Activated naive CD8-positive, alpha-beta T cell treated with anti-CD3 and anti-CD28 coated beads for 36 hours (primary cell): ENCODE data around the gene DGKQ. TPM values are rescaled to one million over a fixed set of nuclear protein-coding genes. Genes with fewer than 3 reads are reported as not detected.

Source experiments
- DNase-seq: peaks from one replicate; pipeline ENCODE4 v3.0.0; 2021
- H3K27ac Mint-ChIP-seq: one replicate; pipeline ENCODE4 v1.8.0; 2022; ENCODE audit warnings: mild to moderate bottlenecking, moderate library complexity, mixed read lengths
- H3K27me3 Mint-ChIP-seq: one replicate; pipeline ENCODE4 v1.8.0; 2022; ENCODE audit warnings: mild to moderate bottlenecking, mixed read lengths
- H3K36me3 Mint-ChIP-seq: one replicate; pipeline ENCODE4 v1.8.0; 2021; ENCODE audit warnings: mild to moderate bottlenecking, mixed read lengths
- H3K4me1 Mint-ChIP-seq: one replicate; pipeline ENCODE4 v1.8.0; 2021; ENCODE audit warnings: mixed read lengths
- H3K4me3 Mint-ChIP-seq: one replicate; pipeline ENCODE4 v1.8.0; 2022; ENCODE audit warnings: mild to moderate bottlenecking, moderate library complexity, mixed read lengths
- H3K9me3 Mint-ChIP-seq: one replicate; pipeline ENCODE4 v1.8.0; 2022; ENCODE audit warnings: mixed read lengths
- total RNA-seq, 2 experiments: library from RNA; stranded (reverse); gene quantifications; one replicate each; pipeline ENCODE4 v1.2.3, GENCODE V29; 2021

Gene DGKQ
- total RNA-seq, 2 experiments from 2014 or later = 12.5 to 14.0 TPM

- Mint-ChIP-seq H3K4me3 (no peak overlapping the region), H3K4me1 (no peaks in the 10 kb centered on the region), H3K27me3 (peaks cover under 1% of the 10 kb centered on the region), H3K27ac (no peak overlapping the region), H3K36me3 (no peaks in the 10 kb centered on the region), H3K9me3 (no peaks in the 10 kb centered on the region)
- DNase-seq = no peak
These were observed 18.3 kb upstream of the DGKQ start for GRCh38 chr4:991451-992296.

DNA sequence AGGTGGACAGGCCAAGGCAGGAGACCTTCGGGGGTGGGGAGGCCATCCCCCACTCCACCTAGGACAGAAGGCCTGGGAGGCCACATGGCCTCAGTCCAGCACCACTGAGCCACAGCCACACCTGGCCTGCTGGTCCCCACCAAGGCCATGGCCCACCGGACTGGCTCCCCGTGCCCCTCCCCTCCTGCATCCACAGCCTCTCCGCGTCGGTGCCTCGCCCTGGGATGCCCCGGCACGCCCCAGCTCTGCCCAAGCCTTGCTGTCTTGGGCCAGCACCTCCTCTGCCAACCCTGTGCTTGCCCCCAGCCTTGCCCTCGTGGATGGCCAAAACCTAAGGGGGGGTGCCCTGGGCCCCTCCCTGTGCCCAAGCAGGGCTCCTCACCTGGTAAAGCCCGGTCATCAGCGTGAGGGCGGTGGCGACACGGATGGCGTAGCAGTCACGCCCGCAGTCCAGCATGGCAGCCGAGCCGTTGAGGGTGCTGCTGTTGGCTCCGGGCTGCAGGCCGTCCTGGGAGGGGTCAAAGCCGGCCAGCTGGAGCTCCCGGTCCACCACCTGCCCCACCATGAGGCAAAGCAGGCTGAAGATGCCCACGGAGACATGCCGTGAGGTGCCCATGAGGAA is 17.5 kb upstream of the DGKQ start:
- Mint-ChIP-seq H3K9me3 (no peaks in the 10 kb centered on the region), H3K4me1 (peaks cover 5% of the 10 kb centered on the region), H3K27ac (no peak overlapping the region), H3K36me3 (no peaks in the 10 kb centered on the region), H3K4me3 (no peak overlapping the region), H3K27me3 (no peaks in the 10 kb centered on the region)
- no peak for DNase-seq

DNA sequence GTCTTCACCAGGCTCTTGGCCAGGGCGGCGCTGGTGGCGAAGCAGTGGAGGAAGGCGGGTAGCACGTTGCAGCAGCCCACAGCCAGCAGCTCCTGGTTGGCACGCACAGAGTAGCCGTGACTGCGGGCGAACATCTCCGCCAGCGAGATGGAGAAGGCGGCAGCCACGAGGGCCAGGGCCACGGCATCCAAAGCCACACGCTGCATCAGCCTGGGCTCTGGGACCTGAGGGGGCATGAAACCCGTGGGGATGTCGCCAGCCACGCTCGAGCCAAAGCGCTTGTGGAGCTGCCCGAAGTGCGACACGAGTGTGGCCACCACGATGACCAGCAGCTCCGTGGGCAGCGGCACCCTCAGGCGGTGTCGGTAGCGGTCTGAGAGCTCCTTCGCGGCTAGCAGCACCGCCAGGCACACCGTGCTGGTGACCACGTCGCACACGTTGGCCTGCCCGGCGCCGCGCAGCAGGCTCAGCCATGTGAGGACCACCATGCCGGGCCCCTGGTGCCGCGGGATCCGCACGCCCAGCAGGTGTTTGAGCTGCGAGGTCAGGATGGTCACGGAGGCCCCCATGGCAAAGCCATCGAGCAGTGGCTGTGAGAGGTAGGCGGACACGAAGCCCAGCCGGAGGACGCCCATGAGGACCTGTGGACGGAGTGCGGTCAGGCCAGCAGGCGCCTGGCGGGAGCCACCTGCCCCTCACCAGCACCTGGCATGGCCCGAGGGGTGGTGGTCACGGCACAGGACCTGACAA is 16.5 kb upstream of the DGKQ start:
- H3K27ac Mint-ChIP-seq = no peak overlapping the region
- H3K9me3 Mint-ChIP-seq = no peaks in the 10 kb centered on the region
- no peaks in the 10 kb centered on the region for H3K27me3 Mint-ChIP-seq
- H3K4me1 Mint-ChIP-seq = peaks cover 11% of the 10 kb centered on the region
- no peak overlapping the region for H3K4me3 Mint-ChIP-seq
- no peak for DNase-seq
- H3K36me3 Mint-ChIP-seq = no peaks in the 10 kb centered on the region

- Mint-ChIP-seq H3K27me3 (no peaks in the 10 kb centered on the region), H3K4me1 (peaks cover 13% of the 10 kb centered on the region), H3K9me3 (no peaks in the 10 kb centered on the region), H3K4me3 (no peak overlapping the region), H3K27ac (no peak overlapping the region), H3K36me3 (no peaks in the 10 kb centered on the region)
- no peak for DNase-seq
These were observed 15.7 kb upstream of the DGKQ start for GRCh38 chr4:988726-989721.

DNA sequence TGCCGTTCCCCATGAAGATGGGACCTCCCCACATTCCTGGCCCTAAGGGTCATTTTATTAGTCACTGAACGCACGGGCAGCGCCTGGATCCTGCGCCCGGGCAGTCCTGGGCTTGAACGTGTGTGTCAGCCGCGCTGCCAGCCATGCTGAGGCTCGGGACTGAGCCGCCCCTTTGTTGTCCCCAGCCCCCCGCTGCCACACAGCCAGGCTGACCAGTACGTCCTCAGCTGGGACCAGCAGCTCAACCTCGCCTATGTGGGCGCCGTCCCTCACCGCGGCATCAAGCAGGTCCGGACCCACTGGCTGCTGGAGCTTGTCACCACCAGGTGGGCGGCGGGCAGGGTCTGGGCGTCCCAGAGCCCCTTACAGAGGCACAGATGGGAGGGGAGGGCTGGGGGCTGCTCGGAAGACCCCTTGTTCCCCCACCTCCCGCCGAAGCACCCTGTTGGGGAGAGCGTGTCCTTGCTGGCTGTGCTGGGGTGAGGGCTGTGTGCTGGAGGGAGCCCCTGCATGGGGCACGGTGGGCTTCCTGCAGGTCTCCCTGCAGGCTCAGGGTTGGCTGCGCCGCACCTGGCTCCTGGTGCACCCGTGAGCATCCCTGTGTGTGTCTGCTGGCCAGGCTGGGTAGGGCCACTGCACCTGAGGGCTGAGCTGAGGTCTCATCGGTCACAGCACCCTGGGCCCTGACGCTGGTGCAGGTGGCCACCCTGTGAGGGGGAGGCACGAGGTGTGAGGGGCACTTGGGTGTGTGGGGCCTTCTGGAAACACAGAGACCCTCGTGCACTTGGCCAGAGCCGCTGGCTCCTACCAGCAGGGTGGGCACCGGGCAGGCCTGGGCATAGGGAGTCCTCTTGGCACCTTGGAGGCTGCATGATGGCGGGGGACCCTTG is 14.5 kb upstream of the DGKQ start:
- Mint-ChIP-seq H3K4me1 (peaks cover 13% of the 10 kb centered on the region), H3K9me3 (no peaks in the 10 kb centered on the region), H3K36me3 (no peaks in the 10 kb centered on the region), H3K27me3 (no peaks in the 10 kb centered on the region), H3K27ac (no peak overlapping the region), H3K4me3 (peak overlapping the region; percentile 76)
- no peak for DNase-seq

GRCh38 chr4:986879-987623 is 13.7 kb upstream of the DGKQ start, which contains the start of gene IDUA:
Gene IDUA, plus strand, starts transcription at chr4:987044. Its CDS starts 41 bp downstream, at chr4:987085.
- peak within 1 kb of the TSS; percentile 90 for H3K4me3 Mint-ChIP-seq
- H3K27ac Mint-ChIP-seq = peak within 1 kb of the TSS; percentile 85
- H3K4me1 Mint-ChIP-seq = peaks cover 13% of the 10 kb centered on the region
- no peaks in the 10 kb centered on the region for H3K9me3 Mint-ChIP-seq
- no peaks in the 10 kb centered on the region for H3K27me3 Mint-ChIP-seq
- peak; percentile 90 for DNase-seq
- no peaks in the 10 kb centered on the region for H3K36me3 Mint-ChIP-seq

DNA sequence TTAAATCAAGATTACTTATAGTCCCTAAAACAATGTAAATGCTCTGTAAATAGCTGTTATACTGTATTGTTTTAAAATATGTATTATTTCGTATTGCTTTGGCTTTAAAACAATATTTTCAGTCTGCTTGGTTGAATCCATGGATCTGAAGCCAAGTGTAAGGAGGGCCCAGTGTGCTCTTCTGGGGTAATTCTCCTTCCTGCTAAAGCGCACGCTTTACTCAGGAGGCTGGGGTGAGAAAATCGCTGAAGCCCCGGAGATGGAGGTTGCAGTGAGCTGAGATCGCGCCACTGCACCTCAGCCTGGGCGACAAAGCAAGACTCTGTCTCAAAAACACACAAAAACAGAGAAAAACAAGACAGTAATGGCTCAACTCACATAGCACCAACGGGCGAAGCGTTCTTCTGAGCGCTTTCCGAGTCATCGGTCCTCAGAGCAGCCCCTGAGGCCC is 13.1 kb upstream of the DGKQ start:
- no peaks in the 10 kb centered on the region for H3K36me3 Mint-ChIP-seq
- H3K4me3 Mint-ChIP-seq = peak overlapping the region; percentile 90
- H3K27ac Mint-ChIP-seq = peak overlapping the region; percentile 85
- H3K4me1 Mint-ChIP-seq = peaks cover 13% of the 10 kb centered on the region
- H3K9me3 Mint-ChIP-seq = no peaks in the 10 kb centered on the region
- DNase-seq = no peak
- H3K27me3 Mint-ChIP-seq = no peaks in the 10 kb centered on the region

DNA sequence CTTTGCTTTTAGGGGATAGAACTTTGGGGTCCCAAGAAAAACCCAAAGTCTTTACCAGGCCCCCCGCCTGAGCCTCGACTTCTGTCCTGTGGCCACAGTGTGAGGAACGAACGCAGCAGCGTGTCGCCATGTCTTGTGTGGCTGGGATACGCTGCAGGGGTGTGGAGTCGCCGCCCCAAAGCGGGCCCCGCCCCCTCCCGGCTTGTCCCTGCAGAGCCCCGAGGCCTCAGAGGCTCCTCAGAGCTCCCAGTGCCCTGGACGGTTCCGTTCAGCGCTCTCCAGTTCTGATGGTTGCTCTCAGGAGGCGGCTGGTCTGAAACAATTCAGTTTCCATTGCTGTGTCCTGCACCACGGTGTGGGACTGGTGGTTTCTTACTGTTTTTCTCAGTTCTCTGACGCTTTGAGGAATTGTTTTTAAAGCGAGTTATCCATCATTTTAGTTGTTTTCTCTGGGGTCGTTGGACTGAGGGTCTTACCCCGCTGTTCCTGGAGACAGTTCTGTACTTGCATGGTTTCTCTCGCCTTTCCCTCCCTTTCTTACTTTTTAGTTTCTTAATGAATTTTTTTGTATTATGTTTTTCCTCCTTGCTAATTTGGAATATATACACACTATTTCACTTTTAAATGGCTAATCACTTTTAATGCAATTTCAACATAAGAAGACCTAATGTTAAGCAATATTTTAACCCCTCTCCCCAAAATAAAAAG is 11.9 kb upstream of the DGKQ start:
- H3K27me3 Mint-ChIP-seq = no peaks in the 10 kb centered on the region
- H3K4me1 Mint-ChIP-seq = peaks cover 13% of the 10 kb centered on the region
- peak; percentile 85 for DNase-seq
- no peaks in the 10 kb centered on the region for H3K9me3 Mint-ChIP-seq
- no peaks in the 10 kb centered on the region for H3K36me3 Mint-ChIP-seq
- peak overlapping the region; percentile 12 for H3K27ac Mint-ChIP-seq
- H3K4me3 Mint-ChIP-seq = peak overlapping the region; percentile 59

DNA sequence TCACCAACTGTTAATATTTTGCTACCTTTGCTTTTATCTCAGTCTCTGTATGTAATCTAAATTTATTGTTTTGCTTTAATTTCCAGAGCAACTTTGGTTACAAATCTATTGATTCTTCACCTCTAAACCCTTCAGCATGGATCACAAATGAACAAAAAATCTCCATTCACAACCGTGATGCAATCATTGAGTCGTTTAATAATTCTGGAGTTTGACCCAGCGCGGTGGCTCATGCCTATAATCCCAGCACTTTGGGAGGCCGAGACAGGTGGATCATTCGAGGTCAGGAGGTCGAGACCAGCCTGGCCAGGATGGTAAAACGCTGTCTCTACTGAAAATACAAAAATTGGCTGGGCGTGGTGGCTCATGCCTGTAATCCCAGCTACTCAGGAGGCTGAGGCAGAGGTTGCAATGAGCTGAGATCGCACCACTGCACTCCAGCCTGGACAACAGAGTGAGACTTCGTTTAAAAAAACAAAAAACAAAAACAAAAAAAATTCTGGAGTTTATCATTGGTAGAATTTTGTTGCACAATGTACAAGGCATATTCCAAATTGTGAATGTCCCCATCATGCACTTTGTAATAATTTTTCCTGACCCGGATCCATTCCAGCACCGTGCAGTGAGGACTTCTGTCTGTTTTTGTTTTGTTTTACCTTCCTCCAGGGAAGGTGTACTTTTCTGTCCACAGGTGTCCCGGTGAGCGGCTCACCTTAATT is 11.1 kb upstream of the DGKQ start:
- H3K27ac Mint-ChIP-seq = peak overlapping the region; percentile 12
- H3K4me3 Mint-ChIP-seq = peak overlapping the region; percentile 59
- H3K9me3 Mint-ChIP-seq = no peaks in the 10 kb centered on the region
- H3K36me3 Mint-ChIP-seq = no peaks in the 10 kb centered on the region
- no peaks in the 10 kb centered on the region for H3K27me3 Mint-ChIP-seq
- DNase-seq = no peak
- peaks cover 13% of the 10 kb centered on the region for H3K4me1 Mint-ChIP-seq

DNA sequence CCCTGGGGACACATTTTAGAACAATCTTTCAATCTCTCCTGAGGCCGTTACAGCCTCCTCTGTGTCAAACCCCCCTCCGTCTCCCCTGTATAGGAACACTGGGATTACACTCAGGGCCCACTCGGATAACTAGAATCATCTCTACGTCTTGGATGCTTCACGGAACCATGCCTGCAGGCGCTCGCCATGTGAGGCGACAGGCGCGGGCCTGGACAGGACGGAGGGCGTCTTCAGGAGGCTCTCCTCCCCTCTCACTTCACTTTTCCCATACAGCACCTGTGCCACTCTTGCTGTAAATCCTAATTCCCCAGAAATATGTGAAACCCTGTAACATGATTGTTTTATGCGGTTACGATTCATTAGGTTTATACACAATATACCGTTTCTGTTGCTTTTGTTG is 9.4 kb upstream of the DGKQ start:
- Mint-ChIP-seq H3K9me3 (no peaks in the 10 kb centered on the region), H3K36me3 (no peaks in the 10 kb centered on the region), H3K4me3 (no peak overlapping the region), H3K27ac (no peak overlapping the region), H3K4me1 (peaks cover 13% of the 10 kb centered on the region), H3K27me3 (no peaks in the 10 kb centered on the region)
- DNase-seq = no peak

DNA sequence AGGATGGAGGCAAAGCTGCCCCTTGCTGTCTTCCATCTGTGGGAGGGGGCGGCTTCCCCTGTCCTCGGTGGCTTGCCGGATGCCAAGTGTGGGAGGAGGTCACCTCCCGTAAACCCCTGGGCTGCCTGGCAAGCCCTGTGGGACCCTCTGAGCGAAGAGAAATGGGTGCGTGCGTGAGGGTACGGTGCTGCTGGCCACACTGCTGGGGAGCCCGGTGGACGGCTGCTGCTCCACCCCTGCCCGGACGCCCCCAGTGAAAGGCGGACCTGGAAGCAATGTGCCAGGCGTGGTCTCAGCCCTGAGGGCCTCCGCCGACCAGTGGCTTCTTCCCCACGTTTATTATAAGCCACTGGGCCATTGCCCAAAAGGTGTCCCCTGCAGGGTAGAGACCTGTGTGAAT is 8.9 kb upstream of the DGKQ start:
- H3K27ac Mint-ChIP-seq = no peak overlapping the region
- H3K27me3 Mint-ChIP-seq = no peaks in the 10 kb centered on the region
- no peaks in the 10 kb centered on the region for H3K9me3 Mint-ChIP-seq
- no peak for DNase-seq
- no peak overlapping the region for H3K4me3 Mint-ChIP-seq
- no peaks in the 10 kb centered on the region for H3K36me3 Mint-ChIP-seq
- peaks cover 13% of the 10 kb centered on the region for H3K4me1 Mint-ChIP-seq
